Measurements from ENCODE around the gene GADD45G.

The GADD45G gene

GRCh38 chr9:89598363-89598713 lies 6.5 kb upstream of the GADD45G start:
- no peak overlapping the region for H3K4me3 ChIP-seq (IDR thresholded peaks at IDR 0.05; ENCODE audit: insufficient read depth, low read depth, low read length)
- peak; percentile 45; the same call in 1 of the 2 replicates for TF ChIP-seq CTCF (conservative IDR thresholded peaks at IDR 0.05; ENCODE audit: low read depth, low read length)
- H3K4me2 ChIP-seq: no peak overlapping the region
- H3K4me1 ChIP-seq (ENCODE audit: low read depth, poor library complexity, severe bottlenecking): peaks cover 5% of the 10 kb centered on the region
- no peak overlapping the region for H2AFZ ChIP-seq (ENCODE audit: low read depth)
- H3K9ac ChIP-seq: no peak overlapping the region
- H4K20me1 ChIP-seq (ENCODE audit: insufficient read depth): no peaks in the 10 kb centered on the region
- no peaks in the 10 kb centered on the region for H3K36me3 ChIP-seq (ENCODE audit: insufficient read depth)
- no peaks in the 10 kb centered on the region for H3K79me2 ChIP-seq (ENCODE audit: insufficient read depth, low read depth)
- H3K27ac ChIP-seq: no peak overlapping the region
- no peaks in the 10 kb centered on the region for H3K27me3 ChIP-seq (ENCODE audit: insufficient read depth, low read depth)

- no peaks in the 10 kb centered on the region for H3K79me2 ChIP-seq (ENCODE audit: insufficient read depth, low read depth)
- H3K27me3 ChIP-seq (ENCODE audit: insufficient read depth, low read depth): no peaks in the 10 kb centered on the region
- no peak overlapping the region for H2AFZ ChIP-seq (ENCODE audit: low read depth)
- H4K20me1 ChIP-seq (ENCODE audit: insufficient read depth): no peaks in the 10 kb centered on the region
- H3K4me1 ChIP-seq (ENCODE audit: low read depth, poor library complexity, severe bottlenecking): peaks cover 5% of the 10 kb centered on the region
- no peak for TF ChIP-seq CTCF (conservative IDR thresholded peaks at IDR 0.05; ENCODE audit: low read depth, low read length)
- H3K27ac ChIP-seq: no peak overlapping the region
- no peak overlapping the region for H3K4me2 ChIP-seq
- no peaks in the 10 kb centered on the region for H3K36me3 ChIP-seq (ENCODE audit: insufficient read depth)
- H3K9ac ChIP-seq: no peak overlapping the region
- no peak overlapping the region for H3K4me3 ChIP-seq (IDR thresholded peaks at IDR 0.05; ENCODE audit: insufficient read depth, low read depth, low read length)
These were observed 5.9 kb upstream of the GADD45G start for GRCh38 chr9:89598926-89599325.

- Histone ChIP-seq H3K9ac (no peak overlapping the region), H3K36me3 (ENCODE audit: insufficient read depth) (no peaks in the 10 kb centered on the region), H4K20me1 (ENCODE audit: insufficient read depth) (no peaks in the 10 kb centered on the region), H3K79me2 (ENCODE audit: insufficient read depth, low read depth) (peaks cover 4% of the 10 kb centered on the region; the same call in 1 of the 2 replicates), H2AFZ (ENCODE audit: low read depth) (no peak overlapping the region), H3K27ac (no peak overlapping the region), H3K4me3 (IDR thresholded peaks at IDR 0.05; ENCODE audit: insufficient read depth, low read depth, low read length) (no peak overlapping the region), H3K4me2 (no peak overlapping the region), H3K4me1 (ENCODE audit: low read depth, poor library complexity, severe bottlenecking) (peaks cover 5% of the 10 kb centered on the region), H3K27me3 (ENCODE audit: insufficient read depth, low read depth) (no peaks in the 10 kb centered on the region)
- TF ChIP-seq CTCF (conservative IDR thresholded peaks at IDR 0.05; ENCODE audit: low read depth, low read length): no peak
These were observed 4.0 kb upstream of the GADD45G start for GRCh38 chr9:89600831-89601230.

- H2AFZ ChIP-seq (ENCODE audit: low read depth): no peak overlapping the region
- peaks cover 4% of the 10 kb centered on the region; the same call in 1 of the 2 replicates for H3K79me2 ChIP-seq (ENCODE audit: insufficient read depth, low read depth)
- H3K4me1 ChIP-seq (ENCODE audit: low read depth, poor library complexity, severe bottlenecking): peaks cover 5% of the 10 kb centered on the region
- TF ChIP-seq CTCF (conservative IDR thresholded peaks at IDR 0.05; ENCODE audit: low read depth, low read length): no peak
- no peak overlapping the region for H3K27ac ChIP-seq
- H3K9ac ChIP-seq: no peak overlapping the region
- H3K4me2 ChIP-seq: no peak overlapping the region
- no peaks in the 10 kb centered on the region for H3K27me3 ChIP-seq (ENCODE audit: insufficient read depth, low read depth)
- H3K4me3 ChIP-seq (IDR thresholded peaks at IDR 0.05; ENCODE audit: insufficient read depth, low read depth, low read length): no peak overlapping the region
- no peaks in the 10 kb centered on the region for H4K20me1 ChIP-seq (ENCODE audit: insufficient read depth)
- H3K36me3 ChIP-seq (ENCODE audit: insufficient read depth): no peaks in the 10 kb centered on the region
These were observed 3.5 kb upstream of the GADD45G start for GRCh38 chr9:89601306-89601705.
